HepG2 (cell line): ENCODE measurements around the gene FKBP1A. TPM values are rescaled to one million over a fixed set of nuclear protein-coding genes. Genes with fewer than 3 reads are reported as not detected.

ENCODE experiments used
- ATAC-seq: fragments of 200-7000 bp; cut with Tn5 transposase; 3 replicates; pipeline ENCODE4 v1.9.1; 2020; ENCODE audit warnings: mild to moderate bottlenecking, moderate library complexity
- BruUV-seq: library from RNA; stranded (reverse); fragments of 400-500 nt; replicated peaks from 2 replicates; lab custom pipeline; 2021; lab: Mats Ljungman, UMichigan
- CTCF ChIA-PET: fragments of 300-600 bp; formaldehyde crosslinking; extraction: SDS; loops from one replicate; lab custom pipeline; 2021; ENCODE audit warnings: low total read pairs, inconsistent platforms, low intra/inter-chr PET ratio; lab: Yijun Ruan, JAX
- POLR2A ChIA-PET: fragments of 350-600 bp; sonication (Branson Sonifier 250); formaldehyde crosslinking; loops from one replicate; lab custom pipeline; 2020; ENCODE audit warnings: antibody characterized with exemption, inconsistent platforms; lab: Yijun Ruan, JAX
- DNase-seq: peaks from one replicate; pipeline ENCODE4 v3.0.0-alpha.2; 2015; ENCODE audit warnings: low spot score
- FAIRE-seq: peaks from 3 replicates; lab custom pipeline; 2011; peaks lifted over from hg19 to GRCh38; lab: Jason Lieb, UNC
- H2AFZ ChIP-seq: one replicate; pipeline ENCODE4 v1.6.1; 2011; ENCODE audit warnings: low read length, inconsistent platforms
- H3K27ac ChIP-seq: fragments of 300-600 bp; 3 replicates; pipeline ENCODE4 v1.8.0; 2011; ENCODE audit warnings: mixed run types, mild to moderate bottlenecking, mixed read lengths, low read length, inconsistent platforms; ENCODE audit not compliant: insufficient read depth; ENCODE audit errors: extremely low read length
- H3K27me3 ChIP-seq, 2 experiments: fragments of 200-600 bp in 1 of 2; 2 replicates in 1 of 2; 3 replicates in 1 of 2; pipeline versions ENCODE4 v1.6.0 to v1.8.0; 2011; ENCODE audit warnings: low read length in 2 of 2, mild to moderate bottlenecking in 2 of 2, moderate library complexity in 2 of 2, inconsistent platforms in 1 of 2; ENCODE audit not compliant: insufficient read depth in 2 of 2, control insufficient read depth in 1 of 2
- H3K36me3 ChIP-seq, 2 experiments: fragments of 200-600 bp in 1 of 2; replicated peaks in 1 of 2; 2 replicates in 1 of 2; 3 replicates in 1 of 2; pipeline versions ENCODE4 v1.5.1 to v1.8.0; 2011; ENCODE audit warnings: low read length in 2 of 2, inconsistent platforms in 1 of 2; ENCODE audit not compliant: insufficient read depth in 2 of 2, control insufficient read depth in 1 of 2
- H3K4me1 ChIP-seq: 2 replicates; pipeline ENCODE4 v1.5.1; 2012; ENCODE audit warnings: low read length, inconsistent platforms; ENCODE audit not compliant: insufficient read depth
- H3K4me2 ChIP-seq: 2 replicates; pipeline ENCODE4 v1.6.0; 2011; ENCODE audit warnings: low read depth, low read length, inconsistent platforms
- H3K4me3 ChIP-seq, 3 experiments: fragments of 200-600 bp in 1 of 3; sonication (generic), shearing (Covaris generic) in 1 of 3; replicated peaks in 1 of 3; 2 replicates each; pipeline ENCODE4 v1.5.1; 2011 to 2016; ENCODE audit warnings: low read length in 3 of 3, inconsistent platforms in 2 of 3, low read depth in 2 of 3, mild to moderate bottlenecking in 2 of 3, control low read depth in 1 of 3, mixed read lengths in 1 of 3; ENCODE audit not compliant: insufficient read depth in 1 of 3
- H3K79me2 ChIP-seq: one replicate; pipeline ENCODE4 v1.6.1; 2011; ENCODE audit warnings: low read length, inconsistent platforms; ENCODE audit not compliant: insufficient read depth
- H3K9ac ChIP-seq: 2 replicates; pipeline ENCODE4 v1.6.0; 2011; ENCODE audit warnings: mild to moderate bottlenecking, low read depth, low read length, inconsistent platforms; ENCODE audit not compliant: insufficient read depth
- H3K9me3 ChIP-seq: 2 replicates; pipeline ENCODE4 v1.5.1; 2012; ENCODE audit warnings: mild to moderate bottlenecking, low read length
- H4K20me1 ChIP-seq: 2 replicates; pipeline ENCODE4 v1.6.0; 2011; ENCODE audit warnings: inconsistent platforms, mild to moderate bottlenecking, low read length, moderate library complexity; ENCODE audit not compliant: insufficient read depth
- ARHGAP35 ChIP-seq: sonication (generic); formaldehyde crosslinking; IDR thresholded peaks from 2 replicates; pipeline ENCODE4 v1.9.0; 2022; ENCODE audit warnings: mild to moderate bottlenecking, inconsistent platforms, moderate library complexity, missing genetic modification reagents, borderline replicate concordance
- CCDC6 ChIP-seq: sonication (generic); formaldehyde crosslinking; IDR thresholded peaks from 2 replicates; pipeline ENCODE4 v1.8.1; 2022; ENCODE audit warnings: mild to moderate bottlenecking, missing genetic modification reagents, moderate library complexity
- CHD2 ChIP-seq: IDR thresholded peaks from 2 replicates; pipeline ENCODE4 v1.6.1; 2011; ENCODE audit warnings: low read depth, low read length, improper control_type of control experiment
- ERF ChIP-seq: IDR thresholded peaks from 2 replicates; pipeline ENCODE4 v1.6.1; 2018; ENCODE audit warnings: missing biosample characterization, missing genetic modification reagents
- GFI1 ChIP-seq: sonication (generic); formaldehyde crosslinking; IDR thresholded peaks from 2 replicates; pipeline ENCODE4 v1.5.0; 2020; ENCODE audit warnings: missing genetic modification reagents, mild to moderate bottlenecking, borderline replicate concordance
- HIVEP1 ChIP-seq: sonication (generic); formaldehyde crosslinking; IDR thresholded peaks from 2 replicates; pipeline ENCODE4 v1.4.0; 2020; ENCODE audit warnings: mild to moderate bottlenecking, missing genetic modification reagents
- MAFK ChIP-seq, 2 experiments: IDR thresholded peaks in 1 of 2; conservative IDR thresholded peaks in 1 of 2; 2 replicates each; pipeline ENCODE4 v1.6.1; 2011; ENCODE audit warnings: improper control_type of control experiment in 2 of 2, low read length in 2 of 2
- NCOA5 ChIP-seq: sonication (generic); formaldehyde crosslinking; IDR thresholded peaks from 2 replicates; pipeline ENCODE4 v1.4.0; 2020; ENCODE audit warnings: missing genetic modification reagents
- NRL ChIP-seq: sonication (generic); formaldehyde crosslinking; IDR thresholded peaks from 2 replicates; pipeline ENCODE4 v1.5.0; 2020; ENCODE audit warnings: missing genetic modification reagents, mild to moderate bottlenecking, moderate library complexity, borderline replicate concordance
- PRMT3 ChIP-seq: sonication (generic); formaldehyde crosslinking; IDR thresholded peaks from 2 replicates; pipeline ENCODE4 v1.8.1; 2022; ENCODE audit warnings: low read depth, mild to moderate bottlenecking, moderate library complexity, missing genetic modification reagents, borderline replicate concordance
- RBAK ChIP-seq: sonication (generic); formaldehyde crosslinking; IDR thresholded peaks from 2 replicates; pipeline ENCODE4 v1.5.1; 2020; ENCODE audit warnings: mild to moderate bottlenecking, missing genetic modification reagents
- RBM22 ChIP-seq: fragments of 200-400 bp; formaldehyde crosslinking; optimal IDR thresholded peaks from 2 replicates; pipeline ENCODE3; 2017; ENCODE audit warnings: mild to moderate bottlenecking, low read length, moderate library complexity
- RFXANK ChIP-seq: IDR thresholded peaks from 2 replicates; pipeline ENCODE4 v1.6.1; 2016
- SIN3B ChIP-seq: fragments of 150-350 bp; IDR thresholded peaks from 2 replicates; pipeline ENCODE4 v1.6.1; 2014; ENCODE audit warnings: low read length
- SNAPC5 ChIP-seq: sonication (generic); formaldehyde crosslinking; IDR thresholded peaks from 2 replicates; pipeline ENCODE4 v1.8.1; 2023; ENCODE audit warnings: mild to moderate bottlenecking, missing genetic modification reagents, borderline replicate concordance
- SOX5 ChIP-seq: IDR thresholded peaks from 2 replicates; pipeline ENCODE4 v1.6.1; 2016; ENCODE audit warnings: borderline replicate concordance
- ZBTB1 ChIP-seq: sonication (generic); formaldehyde crosslinking; IDR thresholded peaks from 2 replicates; pipeline ENCODE4 v1.4.0; 2020; ENCODE audit warnings: missing genetic modification reagents, borderline replicate concordance
- ZNF138 ChIP-seq: sonication (generic); formaldehyde crosslinking; IDR thresholded peaks from 2 replicates; pipeline ENCODE4 v1.5.0; 2020; ENCODE audit warnings: mild to moderate bottlenecking, low read depth, missing genetic modification reagents
- ZNF17 ChIP-seq: sonication (generic); formaldehyde crosslinking; IDR thresholded peaks from 2 replicates; pipeline ENCODE4 v1.5.0; 2020; ENCODE audit warnings: mild to moderate bottlenecking, missing genetic modification reagents
- ZNF331 ChIP-seq: sonication (generic); formaldehyde crosslinking; IDR thresholded peaks from 2 replicates; pipeline ENCODE4 v1.4.0; 2020; ENCODE audit warnings: missing genetic modification reagents
- ZNF33B ChIP-seq: sonication (generic); formaldehyde crosslinking; IDR thresholded peaks from 2 replicates; pipeline ENCODE4 v1.5.1; 2020; ENCODE audit warnings: mild to moderate bottlenecking, missing genetic modification reagents
- ZNF501 ChIP-seq: sonication (generic); formaldehyde crosslinking; IDR thresholded peaks from 2 replicates; pipeline ENCODE4 v1.5.1; 2020; ENCODE audit warnings: mild to moderate bottlenecking, moderate library complexity, missing genetic modification reagents
- ZNF570 ChIP-seq: sonication (generic); formaldehyde crosslinking; IDR thresholded peaks from 2 replicates; pipeline ENCODE4 v1.4.0; 2020; ENCODE audit warnings: mild to moderate bottlenecking, missing genetic modification reagents, borderline replicate concordance
- ZNF644 ChIP-seq: IDR thresholded peaks from 2 replicates; pipeline ENCODE4 v1.6.1; 2016; ENCODE audit warnings: low read depth
- ZNF768 ChIP-seq: sonication (generic); formaldehyde crosslinking; IDR thresholded peaks from 2 replicates; pipeline ENCODE4 v1.4.0; 2020; ENCODE audit warnings: missing genetic modification reagents
- ZNF83 ChIP-seq: sonication (generic); formaldehyde crosslinking; IDR thresholded peaks from 2 replicates; pipeline ENCODE4 v1.4.0; 2020; ENCODE audit warnings: missing genetic modification reagents, mild to moderate bottlenecking, borderline replicate concordance
- WGBS: methylation state at CpG from one replicate; pipeline ENCODE4 v1.1.6; 2017; ENCODE audit warnings: low lambda C conversion rate; 5-methylcytosine and 5-hydroxymethylcytosine counted together
- in situ Hi-C: cut with HindIII; loops from 2 replicates; pipeline ENCODE4 v1.10.0; 2017; ENCODE audit warnings: low pct_unique_long_range_greater_than_20kb; ENCODE audit not compliant: extremely low pct_ligation_motif_present
- intact Hi-C: fragments of 100-400 bp; cut with micrococcal nuclease; formaldehyde crosslinking; loops from one replicate; pipeline ENCODE4 v1.10.0; 2022; ENCODE audit not compliant: unreplicated experiment
- polyA plus RNA-seq, 8 experiments: library from polyadenylated mRNA; depleted of rRNA in 3 of 8; stranded (reverse) in 7 of 8; unstranded in 1 of 8; fragments of >200 nt; fragmentation: Illumina TruSeq in 4 of 8; extraction: Trizol in 4 of 8; gene quantifications; 2 replicates each; pipeline versions ENCODE4 v1.2.1 to v1.2.3, GENCODE V29; 2011 to 2016; ENCODE audit warnings: low read depth in 4 of 8, missing spikeins in 1 of 8, mixed read lengths in 1 of 8; ENCODE audit not compliant: insufficient read depth in 1 of 8
- total RNA-seq, 5 experiments: library from RNA; depleted of rRNA; stranded (reverse); fragments of >200 nt; fragmentation: Illumina TruSeq; extraction: Trizol; gene quantifications; 2 replicates each; pipeline ENCODE4 v1.2.3, GENCODE V29; 2016; ENCODE audit warnings: low read depth in 1 of 5
- TF ChIP-seq, protein P1 (sequence below): sonication (generic); formaldehyde crosslinking; IDR thresholded peaks from 2 replicates; pipeline ENCODE4 v1.4.0; 2020; ENCODE audit warnings: missing genetic modification reagents

FKBP1A gene
- total and polyA plus RNA-seq, 2 of the 13 experiments (the other 11 are each of a cell fraction or from before 2014, with no cell fraction given), result 119 to 468 TPM

- 75% methylated on average over 8 of the region's 8 CpGs for WGBS
- H3K4me2 ChIP-seq, result peak within 1 kb of the TSS; percentile 98
- BruUV-seq, result no TSS peak
- DNase-seq (no peak), FAIRE-seq (no peak), ATAC-seq (no peak)
- H4K20me1 ChIP-seq, result peaks cover 18% of the 10 kb centered on the region; the same call in 1 of the 2 replicates
- peaks cover 63% of the 10 kb centered on the region for H3K4me1 ChIP-seq
- H3K9ac ChIP-seq, result peak within 1 kb of the TSS; percentile 100
- no peak within 1 kb of the TSS for H2AFZ ChIP-seq
- H3K36me3 ChIP-seq, result peaks cover 6 to 13% of the 10 kb centered on the region in 2 experiments; a peak in 3 of 5 replicates
- peak within 1 kb of the TSS; percentile 98 for H3K27ac ChIP-seq
- ChIA-PET CTCF (no interaction called here), POLR2A (interaction anchor here (0.9 to 3.4 kb wide), 8 partner anchors 8 to 122 kb away, joined by 3 to 15 read pairs (median 5); partner anchors contain the start of gene FKBP1A)
- H3K9me3 ChIP-seq, result no peaks in the 10 kb centered on the region
- no peaks in the 10 kb centered on the region; a peak in 1 of 5 replicates for H3K27me3 ChIP-seq
- H3K4me3 ChIP-seq, result peak within 1 kb of the TSS in 2 of 3 experiments; percentile 3 to 43; a peak in 3 of 6 replicates
- peaks cover 50% of the 10 kb centered on the region for H3K79me2 ChIP-seq
- in situ Hi-C loops (no loop called here), intact Hi-C loops (loop anchor here (1.0 to 5.0 kb wide), 2 partner anchors 33 to 141 kb away; no protein-coding TSS in a partner anchor)
- TF ChIP-seq RBM22 (peak; percentile 64), ERF (CRISPR knock-in tag) (no peak), MAFK (conservative IDR thresholded peaks at IDR 0.05 in 1 of 2, IDR thresholded peaks at IDR 0.05 in 1 of 2; ENCODE audit: low read length in 2 of 2) (no peak), SOX5 (CRISPR knock-in tag) (no peak), SNAPC5 (CRISPR knock-in tag) (no peak), SIN3B (no peak), CHD2 (no peak), RFXANK (no peak), ZNF138 (CRISPR knock-in tag) (no peak), ZNF768 (CRISPR knock-in tag) (peak; percentile 19; the same call in 1 of the 2 replicates), HIVEP1 (CRISPR knock-in tag) (no peak), ARHGAP35 (CRISPR knock-in tag) (0 out of 2 replicates have a peak, but pooled peaks have one; percentile 42), CCDC6 (CRISPR knock-in tag) (no peak), ZNF33B (CRISPR knock-in tag) (no peak), NCOA5 (CRISPR knock-in tag) (no peak), GFI1 (CRISPR knock-in tag) (no peak), ZNF83 (CRISPR knock-in tag) (peak; percentile 8; the same call in 1 of the 2 replicates), RBAK (CRISPR knock-in tag) (no peak), PRMT3 (CRISPR knock-in tag) (no peak), ZNF17 (CRISPR knock-in tag) (no peak), ZNF570 (0 out of 2 replicates have a peak, but pooled peaks have one; percentile 7), NRL (CRISPR knock-in tag) (0 out of 2 replicates have a peak, but pooled peaks have one; percentile 52), ZNF331 (CRISPR knock-in tag) (no peak), ZBTB1 (CRISPR knock-in tag) (no peak), ZNF501 (peak; percentile 14; the same call in 1 of the 2 replicates), ZNF644 (no peak)
- TF ChIP-seq, protein P1, sequence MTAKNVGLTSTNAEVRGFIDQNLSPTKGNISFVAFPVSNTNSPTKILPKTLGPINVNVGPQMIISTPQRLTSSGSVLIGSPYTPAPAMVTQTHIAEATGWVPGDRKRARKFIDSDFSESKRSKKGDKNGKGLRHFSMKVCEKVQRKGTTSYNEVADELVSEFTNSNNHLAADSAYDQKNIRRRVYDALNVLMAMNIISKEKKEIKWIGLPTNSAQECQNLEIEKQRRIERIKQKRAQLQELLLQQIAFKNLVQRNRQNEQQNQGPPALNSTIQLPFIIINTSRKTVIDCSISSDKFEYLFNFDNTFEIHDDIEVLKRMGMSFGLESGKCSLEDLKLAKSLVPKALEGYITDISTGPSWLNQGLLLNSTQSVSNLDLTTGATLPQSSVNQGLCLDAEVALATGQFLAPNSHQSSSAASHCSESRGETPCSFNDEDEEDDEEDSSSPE (CRISPR knock-in tag), result no peak
These were observed 64.0 kb downstream of the FKBP1A start, which contains the start of gene SDCBP2 for GRCh38 chr20:1328680-1329330. Gene SDCBP2 (minus strand): TSS chr20:1329139. CDS start chr20:1320416, 8,723 bp downstream.
